Fibroblast of skin of left biceps (primary cell): ENCODE results near the gene PAPPA.
A peak's percentile ranks its signal among the peaks of the same experiment; 100 is the strongest.

Source experiments
- DNase-seq, 2 experiments: peaks; one replicate each; pipeline ENCODE4 v3.0.0-alpha.2; 2013; ENCODE audit warnings: low read depth in 2 of 2

Gene PAPPA

DNA sequence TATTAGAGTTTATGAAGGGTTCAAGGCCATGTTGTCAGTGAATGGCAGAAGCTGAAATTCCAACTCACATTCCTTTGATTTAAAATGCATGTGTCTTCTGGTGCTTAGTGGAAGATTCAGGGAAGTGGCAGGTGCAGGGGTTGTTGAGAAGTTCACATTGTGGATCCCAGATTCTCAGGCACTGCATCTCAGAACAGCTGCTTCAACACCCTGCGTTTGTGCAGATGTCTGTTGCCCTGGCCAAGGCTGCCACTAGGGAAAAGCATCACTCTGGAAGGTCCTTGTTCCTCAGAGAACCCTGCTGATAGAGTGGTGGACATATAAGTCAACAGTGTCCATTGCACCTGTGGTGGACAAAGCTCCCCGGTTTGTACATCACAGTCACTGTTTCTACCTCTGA lies 162.7 kb downstream of the PAPPA start:
- no peak for DNase-seq

DNA sequence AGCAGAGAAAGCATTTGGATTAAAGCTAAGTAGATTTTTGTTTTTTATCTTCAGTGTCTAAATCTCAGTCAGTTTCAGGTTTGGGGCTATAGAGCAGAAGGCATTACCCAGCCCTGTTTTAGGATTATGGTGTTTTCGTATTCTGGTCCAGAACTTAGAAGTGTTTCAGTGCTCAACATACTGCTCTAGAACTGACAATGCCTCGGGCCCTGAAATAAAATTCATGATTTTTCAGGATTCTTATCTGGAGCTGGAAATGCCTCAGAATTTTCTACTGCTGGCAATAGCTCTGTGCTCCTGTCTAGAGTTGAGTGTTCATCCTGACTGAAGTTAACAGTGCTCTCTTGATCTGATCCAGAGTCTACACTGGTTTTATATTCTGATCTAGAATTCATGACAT lies 163.9 kb downstream of the PAPPA start:
- DNase-seq = no peak

DNA sequence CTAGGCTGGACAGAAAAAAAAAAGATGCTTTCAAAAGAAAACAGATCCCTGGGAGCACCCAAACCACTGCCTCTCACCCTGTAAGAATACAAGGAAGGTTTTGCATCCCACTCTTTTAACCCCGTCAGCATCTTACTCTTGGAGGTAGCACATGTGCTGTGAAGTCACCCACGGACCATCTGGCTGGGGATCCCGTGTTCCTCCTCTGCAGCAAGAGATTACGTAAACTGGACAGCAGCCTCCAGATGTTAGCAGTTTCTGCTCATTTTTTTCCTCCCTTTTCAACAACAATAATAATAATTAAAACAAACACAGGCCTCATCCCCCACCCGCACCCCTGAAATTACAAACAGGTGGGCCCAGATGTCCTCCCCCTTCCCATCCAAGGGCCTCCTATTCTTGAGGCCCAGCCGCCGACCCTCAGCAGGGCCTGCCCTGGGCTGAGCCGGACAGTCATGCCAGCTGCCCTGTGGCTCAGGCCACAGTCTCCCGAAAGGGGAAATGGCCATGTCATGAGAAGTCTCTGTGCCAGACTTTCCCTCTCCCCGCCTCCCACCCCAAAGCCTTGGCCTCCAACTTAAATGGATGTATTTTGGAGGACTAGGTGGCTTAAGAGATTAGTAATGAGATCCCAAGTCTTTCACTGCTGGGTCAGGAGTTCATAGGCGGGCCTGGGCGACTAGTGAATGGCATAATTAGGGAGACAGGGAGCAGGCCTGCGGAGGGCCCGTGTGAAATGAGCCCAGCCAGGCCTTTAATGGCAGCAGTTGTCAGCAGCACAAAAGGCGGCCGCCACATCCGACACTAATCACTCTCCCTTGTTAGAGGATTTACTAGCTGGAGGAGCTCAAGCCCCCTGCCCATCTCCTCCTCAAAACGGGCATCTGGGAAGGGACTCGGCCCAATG lies 165.1 kb downstream of the PAPPA start:
- peak; percentile 35 to 37 for DNase-seq

DNA sequence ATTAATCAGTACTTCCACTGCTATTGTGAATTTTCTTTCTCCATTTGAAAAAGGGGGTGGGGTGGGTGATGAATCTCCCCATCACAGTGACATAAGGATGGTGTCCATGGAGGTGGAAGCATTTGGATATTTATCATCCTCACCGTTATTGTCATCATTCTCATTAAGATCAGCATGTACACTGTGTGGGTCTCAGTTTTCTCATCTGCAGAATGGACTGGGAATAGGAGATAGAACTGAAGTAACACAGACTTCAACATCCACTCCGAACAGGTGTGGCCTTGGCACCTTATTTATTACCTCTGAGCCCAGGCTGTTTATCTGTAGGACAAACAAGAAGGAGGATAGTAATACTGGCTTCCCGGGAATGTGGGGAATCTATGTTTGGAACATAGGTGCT lies 165.9 kb downstream of the PAPPA start:
- DNase-seq = no peak

DNA sequence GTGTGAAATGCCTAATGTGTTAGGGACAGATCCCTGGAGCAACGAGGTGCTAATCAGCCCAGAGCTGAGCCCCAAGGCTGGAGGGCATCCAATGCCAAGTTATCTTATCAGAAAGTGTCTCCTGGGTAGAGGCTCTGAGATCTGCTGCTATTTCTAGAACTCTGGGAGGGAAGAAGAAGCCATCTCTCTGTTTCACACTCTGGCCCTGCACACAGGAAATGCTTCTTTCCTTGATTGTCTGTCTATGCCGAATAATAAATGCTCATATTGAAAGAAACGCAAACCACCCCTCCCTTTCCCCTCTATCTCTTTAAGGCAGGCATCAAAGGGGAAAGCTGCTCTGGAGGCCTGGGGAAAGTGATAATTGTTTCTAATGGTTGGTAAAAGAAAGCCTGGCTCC lies 166.7 kb downstream of the PAPPA start:
- DNase-seq = no peak

DNA sequence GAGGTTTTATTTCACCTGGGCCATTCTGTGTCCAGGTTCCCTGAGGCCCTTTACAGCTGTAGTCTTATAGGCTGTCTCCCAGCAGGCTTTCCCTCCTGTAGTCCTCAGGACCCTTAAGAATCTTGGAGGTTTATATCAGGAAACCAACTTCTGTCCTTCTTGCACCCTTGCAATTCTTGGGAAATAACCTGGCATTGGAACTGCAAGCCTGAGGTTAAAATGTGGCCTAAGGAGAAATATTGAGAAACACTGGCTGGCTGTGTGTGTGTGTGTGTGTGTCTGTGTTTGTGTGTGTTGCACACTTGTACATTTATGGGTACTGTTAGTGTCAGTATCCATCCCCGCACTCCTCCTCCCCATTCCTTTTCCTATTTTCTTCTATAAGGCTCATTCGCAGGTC lies 168.9 kb downstream of the PAPPA start:
- DNase-seq = no peak

DNA sequence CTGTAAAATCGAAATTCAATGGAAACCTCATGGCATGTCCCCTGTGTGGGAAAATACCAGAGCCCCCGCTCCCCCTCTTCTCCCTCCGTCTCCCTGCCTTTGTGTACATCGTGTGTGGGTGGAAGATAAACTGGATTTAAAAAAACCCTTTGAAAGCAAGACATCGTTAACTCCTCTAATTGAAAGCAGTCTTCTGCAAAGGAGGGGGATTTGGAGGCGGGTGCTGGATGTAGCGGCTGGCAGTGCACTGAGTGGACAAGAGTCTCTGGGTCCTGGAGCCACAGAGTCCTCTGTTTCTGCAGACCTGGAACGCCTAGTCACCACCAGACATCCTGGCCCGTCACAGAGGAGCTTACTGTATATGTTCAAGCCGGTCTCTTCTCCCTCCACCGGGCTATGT lies 169.4 kb downstream of the PAPPA start:
- DNase-seq = no peak

DNA sequence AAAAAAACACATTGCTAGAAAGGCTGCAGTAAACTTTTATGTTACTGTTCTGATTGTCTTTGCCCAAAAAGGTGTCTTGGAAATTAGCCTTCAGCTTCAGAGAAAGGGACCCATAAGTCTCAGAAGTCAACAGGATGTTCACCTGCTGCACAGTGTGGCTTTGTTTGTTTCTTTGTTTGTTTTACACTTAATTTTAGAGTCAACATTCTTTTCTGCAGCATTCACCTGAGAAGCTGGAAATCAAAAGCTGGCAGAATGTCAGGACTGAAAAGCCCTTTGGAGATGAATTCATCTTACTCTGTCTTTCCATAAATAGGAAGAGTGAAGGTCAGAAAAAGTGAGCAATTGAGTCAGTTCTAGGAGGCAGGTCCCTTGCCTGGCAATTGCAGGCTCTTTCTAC lies 170.0 kb downstream of the PAPPA start:
- no peak for DNase-seq

DNA sequence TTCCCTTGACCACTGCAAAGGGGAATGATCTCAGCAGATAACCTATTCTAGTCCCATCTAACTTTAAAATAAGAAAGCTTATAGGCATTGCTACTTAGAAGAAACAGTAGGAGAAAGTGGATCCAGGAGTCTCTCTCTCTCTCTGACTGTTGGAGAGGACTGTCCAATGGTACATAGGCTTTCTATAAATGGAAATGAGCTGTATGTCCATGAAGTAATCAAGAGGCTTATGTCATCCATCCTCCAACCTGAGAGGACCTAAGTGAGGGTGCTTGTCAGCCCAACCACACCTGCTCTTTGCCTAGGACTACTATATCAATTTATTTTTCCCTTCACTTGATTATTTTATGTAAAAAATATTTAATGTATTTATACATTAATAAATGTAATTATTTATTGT lies 172.3 kb downstream of the PAPPA start:
- no peak for DNase-seq

DNA sequence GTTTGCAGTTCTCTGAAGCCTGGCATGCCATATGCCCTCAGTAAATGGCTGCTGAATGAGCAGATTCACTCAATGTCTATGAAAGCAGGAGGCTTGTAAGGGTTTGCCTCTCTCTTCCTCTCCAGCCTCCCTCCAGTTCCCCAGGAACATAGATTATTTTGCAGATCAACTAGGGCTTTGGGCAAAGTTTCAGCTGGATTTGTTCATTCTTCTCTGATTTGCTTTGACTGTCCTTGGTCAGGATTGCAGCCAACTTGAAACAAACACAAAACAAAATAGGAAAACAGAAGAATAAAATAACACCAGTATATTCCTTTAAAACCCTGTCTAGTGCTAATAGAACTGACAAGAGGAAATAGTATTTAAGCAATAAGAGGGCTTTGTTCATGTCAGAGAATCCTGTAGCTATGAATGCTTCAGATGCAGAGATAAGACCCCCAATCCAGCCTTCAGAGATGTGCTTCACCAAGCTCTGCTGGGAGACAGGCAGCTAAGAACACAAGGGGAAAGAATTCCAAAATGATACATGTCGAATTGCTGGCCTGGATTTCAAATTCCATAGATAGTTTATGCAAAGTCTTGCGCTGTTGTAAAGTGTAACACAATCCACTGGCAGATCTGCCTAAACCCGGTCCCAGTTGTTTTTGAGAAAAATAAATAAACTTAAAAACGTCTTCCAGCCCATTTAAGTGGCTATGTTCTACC lies 174.3 kb downstream of the PAPPA start:
- DNase-seq = peak; percentile 61 to 62

DNA sequence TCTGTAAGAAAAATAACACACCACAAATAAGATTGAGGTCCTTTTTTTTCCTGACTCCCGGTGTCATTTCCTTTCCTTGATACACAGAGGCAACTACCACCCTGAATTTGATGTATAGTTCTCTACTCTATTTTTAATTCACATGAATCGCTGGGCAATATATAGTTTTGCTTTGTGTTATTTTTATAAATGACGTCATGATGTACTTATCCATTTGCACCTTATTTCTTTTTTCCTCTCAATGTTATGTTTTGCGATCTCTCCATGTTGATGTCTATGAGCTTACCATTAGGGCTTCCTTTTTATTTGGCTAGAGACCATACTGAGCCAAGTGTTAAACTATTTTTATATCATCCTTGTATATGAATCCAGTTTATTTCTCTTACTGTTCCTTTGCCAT lies 175.9 kb downstream of the PAPPA start:
- DNase-seq = no peak

DNA sequence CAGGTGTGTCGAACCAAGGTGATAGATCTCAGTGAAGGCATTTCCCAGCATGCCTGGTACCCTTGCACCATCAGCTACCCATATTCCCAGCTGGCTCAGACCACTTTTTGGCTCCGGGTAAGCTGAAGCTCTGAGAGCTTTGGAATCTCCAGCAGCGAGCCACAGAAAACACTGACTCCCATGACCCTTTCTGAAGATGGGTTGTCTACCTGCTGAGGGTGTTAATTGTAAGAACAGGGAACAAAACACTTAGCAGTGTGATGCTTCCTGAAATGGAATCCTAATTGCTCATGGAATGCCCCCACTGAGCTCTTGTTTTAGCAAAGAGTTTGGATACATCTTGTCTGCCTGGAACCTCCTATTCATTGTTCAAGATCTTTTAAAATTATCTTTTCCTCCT lies 177.7 kb downstream of the PAPPA start:
- no peak for DNase-seq

DNA sequence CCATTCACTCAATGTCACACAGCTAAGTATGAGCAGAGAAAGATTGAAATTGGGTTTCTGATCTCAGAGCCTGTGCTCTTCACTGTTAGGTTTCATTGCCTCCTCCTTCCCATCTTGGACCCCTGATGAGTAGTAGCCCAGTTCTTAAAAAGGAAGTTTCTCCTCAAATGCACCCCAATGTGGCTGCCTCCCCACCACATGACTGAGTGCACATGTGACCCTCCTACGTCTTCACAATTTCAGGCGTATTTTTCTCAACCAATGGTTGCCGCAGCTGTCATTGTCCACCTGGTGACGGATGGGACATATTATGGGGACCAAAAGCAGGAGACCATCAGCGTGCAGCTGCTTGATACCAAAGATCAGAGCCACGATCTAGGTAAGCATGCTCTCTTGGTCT lies 178.5 kb downstream of the PAPPA start:
- DNase-seq = no peak

DNA sequence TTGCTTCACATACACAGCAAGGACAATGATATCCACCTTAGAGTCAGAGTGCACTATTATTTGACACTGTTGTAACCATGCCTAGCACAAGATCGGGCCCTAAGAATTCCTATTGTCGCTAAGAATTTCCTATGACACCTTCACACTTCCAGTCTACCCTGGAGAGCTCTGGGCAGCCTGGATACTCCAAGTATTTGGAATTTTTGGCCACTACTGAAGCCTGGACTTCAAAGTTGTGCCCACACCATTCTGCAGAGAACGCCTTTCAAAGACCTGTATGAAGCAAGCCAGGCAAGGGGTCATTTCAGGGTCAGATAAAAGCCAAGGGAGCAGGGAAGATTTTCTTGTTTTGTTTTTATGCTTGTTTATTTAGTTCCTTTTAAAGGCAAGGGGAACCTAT lies 179.7 kb downstream of the PAPPA start:
- DNase-seq = no peak

DNA sequence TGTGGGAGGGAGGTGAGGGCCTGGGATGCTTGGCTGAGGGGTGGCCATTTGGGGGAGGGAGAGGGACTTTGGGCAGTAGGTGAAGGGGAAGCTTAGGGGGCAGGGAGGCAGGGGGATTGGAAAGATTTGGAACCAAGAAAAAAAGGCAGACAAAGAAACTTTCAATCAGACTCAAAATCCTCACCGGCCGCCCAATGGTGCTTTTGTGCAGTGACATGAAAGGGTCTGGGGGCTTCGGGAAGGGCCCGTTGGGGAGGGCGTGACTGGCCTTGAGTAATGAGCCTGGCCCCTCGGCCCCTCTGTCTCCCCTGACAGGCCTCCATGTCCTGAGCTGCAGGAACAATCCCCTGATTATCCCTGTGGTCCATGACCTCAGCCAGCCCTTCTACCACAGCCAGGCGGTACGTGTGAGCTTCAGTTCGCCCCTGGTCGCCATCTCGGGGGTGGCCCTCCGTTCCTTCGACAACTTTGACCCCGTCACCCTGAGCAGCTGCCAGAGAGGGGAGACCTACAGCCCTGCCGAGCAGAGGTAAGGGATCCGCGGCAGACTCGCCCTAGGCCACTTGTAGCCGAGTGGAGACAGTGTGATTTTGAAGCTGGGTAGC lies 181.1 kb downstream of the PAPPA start:
- no peak for DNase-seq

DNA sequence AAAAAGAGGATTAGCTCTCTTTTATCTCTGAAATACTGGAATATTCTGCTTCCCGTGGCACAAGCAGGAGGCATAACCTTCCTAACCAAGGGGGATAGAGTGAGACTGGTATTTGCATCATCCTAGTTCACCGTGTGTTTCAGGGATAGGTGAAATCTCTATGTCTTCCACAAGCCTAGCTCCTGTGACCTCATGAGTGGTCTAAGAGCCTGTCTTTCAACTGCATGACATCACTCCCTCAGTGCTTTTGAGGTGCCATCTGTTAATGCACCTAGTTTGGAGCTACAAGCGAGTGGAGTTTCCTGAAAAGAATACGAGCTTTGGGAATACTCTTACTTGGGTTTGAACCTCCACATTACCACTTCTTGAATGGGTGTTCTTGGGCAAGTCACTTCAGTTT lies 181.8 kb downstream of the PAPPA start:
- DNase-seq = no peak

DNA sequence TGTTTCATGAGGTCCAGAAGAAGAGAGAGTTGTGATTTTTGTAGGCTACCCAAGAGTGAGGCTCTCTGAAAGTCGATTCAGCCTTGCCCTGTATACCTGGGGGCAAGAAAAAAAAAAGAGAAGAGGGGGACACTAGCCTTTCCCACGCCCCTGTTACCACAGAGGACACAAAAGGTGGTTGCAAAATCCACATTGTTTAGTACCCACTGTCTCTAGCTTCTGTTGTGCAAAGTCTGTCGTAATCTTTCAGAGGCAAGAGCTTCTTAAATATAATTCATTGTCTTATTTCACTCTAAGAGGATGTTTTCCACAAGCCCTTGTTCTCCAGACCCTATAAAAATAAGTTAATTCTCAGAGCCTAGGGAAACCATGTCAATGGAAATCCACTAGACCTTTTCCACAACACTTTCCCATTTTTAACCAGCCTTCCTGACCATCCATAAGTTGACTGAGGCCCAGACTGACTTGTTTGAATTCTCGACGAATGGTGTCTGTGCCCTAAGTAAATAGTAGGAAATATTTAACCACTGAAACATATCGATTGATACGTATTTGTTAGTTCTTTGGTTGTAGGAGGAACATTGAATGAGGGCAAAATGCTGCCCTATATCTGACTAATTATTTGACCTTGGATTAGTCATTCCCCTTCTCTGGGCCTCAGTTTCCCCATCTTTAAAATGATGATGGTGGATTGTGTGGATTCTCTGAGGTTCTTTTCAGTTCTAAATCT lies 182.7 kb downstream of the PAPPA start:
- DNase-seq = no peak

DNA sequence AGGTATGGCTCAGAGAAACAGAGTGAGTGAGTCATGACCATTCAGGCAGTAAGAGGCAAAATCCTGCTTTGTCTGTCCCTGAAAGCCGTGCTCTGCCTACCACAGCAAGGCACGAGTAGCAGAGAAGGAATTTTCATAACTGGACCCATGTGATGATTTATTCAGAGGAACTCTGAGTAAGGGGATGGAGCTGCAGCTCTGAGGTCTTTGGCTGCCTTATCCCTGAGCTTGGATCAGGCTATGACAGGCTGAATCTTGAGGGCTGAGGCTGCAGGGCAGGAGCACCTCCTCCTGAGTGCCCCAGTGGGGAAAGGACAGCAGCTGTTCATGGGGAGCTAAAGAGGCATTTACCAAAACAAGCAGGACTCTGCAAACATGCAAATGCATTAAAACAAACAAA lies 183.4 kb downstream of the PAPPA start:
- DNase-seq = peak; percentile 47 to 50

DNA sequence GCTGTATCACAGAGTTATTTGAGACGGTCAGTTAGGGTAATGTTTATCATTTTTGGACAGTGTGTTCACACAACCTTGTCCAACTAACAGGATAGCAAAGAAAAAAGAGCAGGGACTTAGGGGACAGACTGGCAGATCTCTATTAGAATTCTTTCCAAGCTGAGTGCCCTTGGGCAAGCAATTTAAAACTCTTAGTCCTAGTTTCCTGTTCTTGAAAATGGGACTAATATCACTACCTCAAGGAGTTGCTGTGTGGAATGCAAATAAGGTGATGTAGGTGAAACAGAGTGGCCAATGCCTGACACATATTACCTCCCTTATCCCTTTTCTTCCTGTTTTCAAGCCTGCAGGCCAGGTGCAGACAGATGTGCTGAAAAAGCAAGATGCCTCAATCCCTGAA lies 186.7 kb downstream of the PAPPA start:
- DNase-seq = no peak

DNA sequence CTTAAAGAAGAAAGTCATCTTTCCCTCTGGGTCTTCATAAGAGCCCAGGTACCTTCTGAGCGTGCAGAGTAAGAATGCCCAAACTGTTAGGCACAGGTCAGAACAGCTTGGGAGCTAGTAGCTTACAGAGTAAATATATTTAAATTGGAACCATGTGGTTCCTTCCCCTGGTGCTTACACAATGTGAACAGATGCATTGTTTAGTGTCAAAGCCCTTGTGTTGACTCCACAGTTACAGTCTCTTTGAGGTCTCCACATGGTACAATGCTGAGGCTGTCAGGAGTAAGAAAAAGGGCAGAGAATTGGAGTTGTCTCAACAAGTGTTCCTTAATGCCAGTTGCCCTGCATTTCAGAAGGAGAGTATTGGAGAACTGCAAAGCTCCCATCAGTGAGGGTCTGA lies 188.5 kb downstream of the PAPPA start:
- no peak for DNase-seq

DNA sequence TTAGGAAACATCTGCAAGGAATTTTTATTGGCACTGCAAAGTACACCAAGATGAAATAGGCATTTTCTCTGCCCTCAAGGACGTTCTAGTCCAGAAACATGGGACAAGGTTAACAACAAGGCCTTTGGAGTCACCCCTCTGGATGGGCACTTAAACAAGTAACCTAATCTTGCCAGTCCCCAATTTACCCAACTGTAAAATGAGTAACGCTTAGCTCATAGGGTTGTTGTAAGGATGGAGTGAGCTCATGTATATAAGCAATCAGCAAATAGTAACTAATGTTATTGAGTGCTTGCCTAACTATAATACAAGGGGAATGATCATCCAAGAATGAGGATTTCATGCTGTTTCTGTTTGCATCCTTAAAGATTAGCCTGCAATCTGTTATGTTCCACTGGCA lies 189.3 kb downstream of the PAPPA start:
- no peak for DNase-seq

DNA sequence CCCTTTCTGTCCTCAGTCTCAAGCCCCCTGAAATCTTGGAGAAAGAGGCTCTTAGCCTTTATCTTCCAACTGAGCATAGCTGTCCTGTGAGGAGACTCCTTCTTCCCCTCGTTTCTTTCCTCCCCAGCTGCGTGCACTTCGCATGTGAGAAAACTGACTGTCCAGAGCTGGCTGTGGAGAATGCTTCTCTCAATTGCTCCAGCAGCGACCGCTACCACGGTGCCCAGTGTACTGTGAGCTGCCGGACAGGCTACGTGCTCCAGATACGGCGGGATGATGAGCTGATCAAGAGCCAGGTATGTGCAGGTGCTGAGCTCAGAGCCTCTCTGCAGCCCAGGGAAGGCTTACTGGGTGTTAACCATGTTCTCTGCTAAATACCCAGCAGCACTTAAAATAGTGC lies 190.8 kb downstream of the PAPPA start:
- DNase-seq = no peak
